HG03175 (cell line): ENCODE results near the gene CSMD2.
"Not testable (repeated sequence)": the region's sequence is repeated elsewhere in the genome, so short reads cannot be mapped to it uniquely, and the experiment has no call there.

Experiments
- ATAC-seq: cut with Tn5 transposase; IDR thresholded peaks from one replicate; pipeline ENCODE4 v1.9.1; 2021; ENCODE audit warnings: mild to moderate bottlenecking, moderate library complexity; ENCODE audit not compliant: unreplicated experiment

The CSMD2 gene

DNA sequence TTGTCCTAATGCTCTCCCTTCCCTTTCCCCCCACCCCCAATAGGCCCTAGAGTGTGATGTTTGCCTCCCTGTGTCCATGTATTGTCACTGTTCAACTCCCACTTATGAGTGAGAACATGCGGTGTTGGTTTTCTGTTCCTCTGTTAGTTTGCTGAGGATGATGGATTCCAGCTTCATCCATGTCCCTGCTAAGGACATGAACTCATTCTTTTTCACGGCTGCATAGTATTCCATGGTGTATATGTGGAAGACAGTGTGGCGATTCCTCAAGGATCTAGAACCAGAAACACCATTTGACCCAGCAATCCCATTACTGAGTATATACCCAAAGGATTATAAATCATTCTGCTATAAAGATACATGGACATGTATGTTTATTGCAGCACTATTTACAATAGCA, 148.7 kb downstream of the CSMD2 start:
- not testable (repeated sequence) for ATAC-seq

DNA sequence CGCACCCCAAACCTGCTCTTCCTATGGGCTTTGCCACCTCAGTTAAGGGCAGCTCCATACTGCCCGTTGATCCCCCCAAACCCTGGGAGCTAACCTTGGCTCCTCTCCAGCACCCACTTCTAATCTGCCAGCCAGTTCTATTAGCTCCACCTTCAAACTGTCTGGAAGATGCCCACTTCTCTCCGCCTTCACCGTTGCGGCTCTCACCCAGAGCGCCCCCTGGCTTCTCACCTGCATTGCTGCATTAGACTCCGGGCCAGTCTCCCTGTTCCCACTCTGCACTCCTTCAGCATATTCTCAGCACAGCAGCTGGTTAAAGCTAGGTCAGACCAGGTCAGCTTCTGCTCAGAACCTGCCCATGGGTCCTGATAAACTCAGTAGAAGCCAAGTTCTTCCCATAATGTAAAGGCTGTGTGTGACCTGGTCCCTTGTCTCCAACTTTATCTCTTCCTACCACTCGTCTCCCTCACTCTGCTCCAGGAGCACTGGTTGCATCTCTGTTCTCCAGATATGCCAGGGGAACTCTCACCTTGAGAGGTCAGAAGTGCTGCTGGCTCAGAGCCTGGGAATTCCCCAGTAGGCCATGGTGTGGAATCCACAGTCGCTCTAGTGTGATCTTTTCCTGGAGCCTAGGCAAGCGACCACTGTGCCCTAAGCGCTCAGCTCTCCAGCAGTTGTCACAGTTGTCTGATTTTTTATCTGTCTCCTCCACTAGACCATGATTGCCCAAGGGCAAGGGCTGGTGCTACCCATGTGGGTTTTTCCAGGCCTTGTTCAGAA, 150.9 kb downstream of the CSMD2 start:
- no peak for ATAC-seq

DNA sequence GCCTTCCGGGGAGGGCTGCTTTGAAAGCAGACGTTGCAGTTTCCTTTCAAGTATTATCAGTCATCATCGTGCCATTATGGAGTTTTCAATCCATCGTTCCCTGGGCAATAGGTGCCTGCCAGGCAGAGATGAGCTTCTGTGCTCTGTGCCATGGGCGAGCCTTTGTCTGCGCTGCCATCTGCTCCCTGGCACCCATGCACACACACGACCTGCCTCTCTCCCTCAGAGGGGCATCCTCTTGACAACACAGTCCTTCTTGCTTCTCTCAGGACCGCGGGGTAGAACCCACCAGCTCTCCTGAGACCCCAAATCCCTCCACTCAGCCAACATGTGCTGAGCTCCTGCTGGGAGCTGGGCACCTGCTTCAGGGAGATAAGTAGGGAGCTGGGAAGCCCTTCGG, 151.9 kb downstream of the CSMD2 start:
- ATAC-seq: no peak

DNA sequence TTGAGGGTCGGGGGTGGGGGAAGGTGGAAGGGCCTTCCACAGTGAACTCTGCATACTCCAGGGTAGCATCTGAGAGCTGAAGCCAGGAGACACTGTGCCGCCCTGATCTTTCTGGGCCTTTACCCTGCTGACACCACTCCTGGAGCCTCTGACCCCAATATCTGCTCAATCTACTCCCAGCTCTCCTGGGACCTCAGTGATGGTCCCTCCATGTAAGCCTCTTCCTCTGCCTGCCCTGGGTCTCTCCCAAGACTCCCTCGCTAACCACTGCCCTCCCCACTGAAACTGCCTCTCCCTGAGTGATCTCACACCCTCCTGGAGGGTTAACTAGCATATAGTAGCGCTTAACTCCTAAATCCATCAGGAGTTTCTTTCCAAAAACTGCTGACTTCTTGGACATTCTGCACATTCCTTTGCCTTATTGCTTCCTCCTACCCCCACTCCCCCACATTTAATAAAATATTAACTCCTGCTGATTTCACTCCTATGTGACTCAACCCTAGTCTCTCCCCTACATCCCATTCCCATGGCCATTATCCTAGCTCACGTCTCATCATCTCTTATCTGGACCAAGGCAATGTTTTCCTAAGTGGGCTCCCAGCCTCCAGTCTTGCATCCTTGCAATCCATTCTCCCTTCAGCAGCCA, 155.6 kb downstream of the CSMD2 start:
- ATAC-seq: no peak

GRCh38 chr1:34007760-34008159, 157.3 kb downstream of the CSMD2 start:
- ATAC-seq: no peak

- no peak for ATAC-seq
Measured at GRCh38 chr1:34005309-34005708, 159.7 kb downstream of the CSMD2 start.

DNA sequence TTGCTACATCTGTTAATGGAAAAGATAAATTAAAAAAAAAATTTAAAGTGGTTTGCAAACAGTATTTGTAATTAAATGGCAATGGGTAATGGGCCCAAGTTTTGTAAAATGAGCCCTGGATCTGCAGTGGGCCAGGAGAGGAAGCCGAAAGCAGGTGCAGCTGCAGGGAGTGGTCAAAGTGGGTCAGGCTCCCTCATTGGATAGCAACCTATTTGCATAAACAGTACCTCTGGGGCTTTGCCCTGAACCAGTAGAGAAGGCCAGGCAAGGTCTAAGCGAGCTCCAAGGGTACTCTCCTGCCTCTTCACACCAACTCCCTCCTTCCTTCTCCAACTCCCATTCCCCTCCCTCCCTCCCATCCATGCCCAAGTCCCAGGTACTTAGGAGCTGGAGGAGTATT, 162.2 kb downstream of the CSMD2 start:
- no peak for ATAC-seq

DNA sequence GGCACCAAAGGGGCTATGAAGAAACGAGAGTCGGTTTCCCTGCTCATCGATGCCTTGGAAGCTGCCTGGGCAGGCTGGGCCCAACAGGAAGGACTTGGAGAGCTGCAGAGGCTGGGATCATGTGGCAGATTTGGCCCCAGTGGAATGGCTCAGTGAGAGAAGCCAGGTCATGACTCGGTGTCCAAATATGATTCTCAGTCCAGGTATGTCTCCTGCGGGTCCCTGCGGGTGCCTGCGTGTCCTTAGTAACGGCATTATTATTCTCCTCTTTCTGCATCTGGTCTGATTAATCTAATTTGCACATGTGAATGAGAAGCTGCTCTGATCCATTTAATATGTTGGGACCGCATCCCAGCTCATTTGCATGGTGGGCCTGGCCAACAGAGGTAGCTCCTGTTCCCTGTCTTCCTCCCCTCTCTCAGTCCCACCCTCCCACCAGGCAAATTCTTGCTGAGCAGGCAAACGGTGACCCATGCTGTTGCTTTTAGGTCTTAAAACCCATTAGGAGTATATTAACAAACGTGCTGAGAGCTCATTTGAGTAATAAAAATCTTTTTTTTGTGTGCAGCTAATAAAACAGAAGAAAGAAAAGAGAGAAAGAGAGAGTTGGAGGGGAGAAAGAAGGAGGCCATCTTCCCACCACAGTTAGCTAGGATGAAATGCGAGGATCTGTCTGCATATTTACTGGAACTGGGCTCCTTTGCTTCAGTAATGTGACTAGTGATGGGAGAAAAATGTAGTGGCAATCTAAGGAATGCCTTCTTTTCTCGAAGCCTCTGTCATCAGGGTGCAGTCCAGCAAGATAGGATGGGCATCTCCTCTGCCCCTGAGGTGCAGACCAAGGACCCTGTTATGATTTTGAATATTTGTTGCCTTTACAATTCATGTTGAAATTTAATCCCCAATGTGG, 167.6 kb downstream of the CSMD2 start:
- no peak for ATAC-seq

DNA sequence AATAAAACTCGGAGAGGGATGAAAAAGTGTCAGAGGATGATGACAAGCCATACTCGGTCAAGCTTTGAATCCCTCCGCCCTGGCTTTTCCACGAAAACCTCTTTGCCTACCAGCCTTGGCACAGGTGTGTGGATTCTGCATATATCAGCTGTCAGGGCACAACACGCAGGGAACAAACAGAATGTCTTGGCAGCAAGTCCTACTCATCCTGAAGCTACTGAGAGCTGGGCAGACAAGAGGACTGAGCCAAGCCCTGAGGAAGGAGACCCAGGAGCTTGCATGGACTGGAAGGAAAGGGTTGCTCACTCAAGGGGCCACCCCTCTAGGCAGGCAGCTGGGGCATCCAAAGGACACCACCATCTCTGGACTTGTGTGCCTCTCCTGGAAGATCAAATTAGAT, 168.7 kb downstream of the CSMD2 start:
- no peak for ATAC-seq

- ATAC-seq: no peak
Measured at GRCh38 chr1:33993301-33993700, 171.7 kb downstream of the CSMD2 start.

DNA sequence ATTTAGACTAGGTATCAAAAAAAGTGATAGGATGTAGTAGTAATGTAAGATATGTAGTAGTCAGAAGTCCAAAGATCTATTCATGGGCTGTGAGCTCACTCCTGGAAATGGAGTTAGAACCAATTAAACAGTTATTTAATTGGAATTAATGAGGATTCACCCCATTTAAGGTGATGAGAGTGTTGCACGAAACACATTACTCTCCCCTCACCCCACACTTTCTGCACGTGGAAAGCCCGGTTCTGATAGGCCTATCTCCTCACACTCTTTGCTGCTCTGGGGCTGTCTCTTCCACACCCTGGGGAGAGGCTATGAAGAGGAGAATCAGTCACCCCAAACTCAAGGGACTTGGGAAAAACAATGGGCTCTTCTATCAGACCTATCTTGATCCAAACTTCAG, 174.7 kb downstream of the CSMD2 start:
- ATAC-seq: no peak

- no peak for ATAC-seq
Measured at GRCh38 chr1:33988161-33988560, 176.9 kb downstream of the CSMD2 start.

DNA sequence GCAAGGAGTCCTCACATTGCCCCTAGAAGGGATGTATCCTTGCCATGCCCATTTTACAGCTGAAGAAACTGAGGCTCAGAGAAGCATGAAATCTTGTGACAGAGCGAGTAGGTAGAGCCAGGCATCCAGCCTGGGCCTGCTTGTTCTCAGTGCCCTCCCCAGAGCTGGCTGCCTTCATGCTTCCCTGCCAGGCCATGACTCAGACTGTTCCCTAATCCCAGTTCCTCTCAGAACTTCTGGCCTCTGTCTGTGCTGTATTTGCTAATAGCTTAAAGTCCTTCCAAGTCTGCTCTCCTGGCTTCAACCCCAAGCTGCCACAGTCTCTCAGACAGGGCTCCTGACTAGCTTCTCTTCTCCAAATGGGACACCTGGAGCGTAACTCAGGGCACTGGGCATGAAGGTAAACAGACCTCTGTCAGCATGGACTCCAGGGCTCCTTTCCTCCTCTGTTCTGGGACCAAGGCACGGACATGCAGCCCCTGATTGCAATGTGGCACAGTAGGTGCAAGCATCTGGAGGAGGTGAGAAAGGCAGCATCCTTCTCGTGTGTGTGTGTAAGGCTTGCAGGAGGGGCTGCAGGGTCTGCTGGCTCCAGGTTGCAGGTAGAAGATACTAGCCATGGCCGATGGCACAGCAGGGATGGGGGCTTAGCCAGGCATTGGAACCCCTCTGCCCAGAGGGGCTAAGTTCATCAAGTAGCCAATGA, 178.5 kb downstream of the CSMD2 start:
- ATAC-seq: no peak

DNA sequence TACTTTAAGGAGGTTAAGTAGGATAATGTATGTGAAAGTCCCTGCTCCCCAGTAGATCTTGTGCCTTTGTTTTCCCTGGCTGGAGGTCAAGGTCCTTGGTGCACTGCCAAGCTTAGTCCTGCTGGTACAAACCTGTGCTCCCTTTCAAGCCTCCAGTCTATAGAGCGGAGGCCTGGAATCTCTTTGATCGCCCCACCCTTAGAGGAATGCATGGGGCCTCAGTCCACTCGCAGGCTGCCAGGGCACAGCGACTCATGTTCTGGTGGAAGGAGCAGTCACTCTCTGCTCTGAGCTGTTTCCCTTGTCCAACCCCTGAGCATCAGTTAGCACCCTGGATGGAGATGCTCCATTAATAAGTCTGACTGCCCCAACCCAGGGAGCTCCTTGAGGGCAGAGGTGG, 179.4 kb downstream of the CSMD2 start:
- no peak for ATAC-seq

- ATAC-seq: no peak
Measured at GRCh38 chr1:33984906-33985565, 180.0 kb downstream of the CSMD2 start.

- ATAC-seq: no peak
Measured at GRCh38 chr1:33982419-33982818, 182.6 kb downstream of the CSMD2 start.

DNA sequence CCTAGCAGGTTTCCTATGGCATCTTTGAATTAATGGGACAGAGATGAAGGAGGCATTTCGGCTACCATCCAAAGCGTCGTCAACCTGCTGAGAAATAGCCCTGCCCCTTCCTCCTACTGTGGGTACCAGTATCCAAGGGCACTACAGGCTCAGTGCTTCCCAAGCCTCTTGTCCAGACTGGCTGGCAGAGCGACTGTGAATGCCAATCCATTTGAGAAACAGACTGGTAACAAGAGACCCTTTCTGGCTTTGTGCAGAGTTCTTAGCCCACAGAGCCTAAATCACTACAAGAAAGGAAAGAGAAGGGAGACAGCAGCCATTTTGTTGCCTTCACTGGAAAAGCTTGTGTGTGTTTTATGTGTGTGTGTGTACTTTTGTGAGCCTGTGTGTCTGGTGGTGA, 185.7 kb downstream of the CSMD2 start:
- no peak for ATAC-seq

- no peak for ATAC-seq
Measured at GRCh38 chr1:33975961-33976360, 189.1 kb downstream of the CSMD2 start.

- no peak for ATAC-seq
Measured at GRCh38 chr1:33973799-33974545, 191.1 kb downstream of the CSMD2 start.
